AG09309 (cell line): ENCODE measurements around the gene ZFAND3.

ENCODE experiments used
- DNase-seq: peaks from one replicate; pipeline ENCODE4 v3.0.0-alpha.2; 2010; ENCODE audit warnings: low read depth
- H3K4me3 ChIP-seq: 2 replicates; pipeline ENCODE4 v1.5.1; 2011; ENCODE audit warnings: mild to moderate bottlenecking, low read depth, low read length, moderate library complexity; ENCODE audit not compliant: control insufficient read depth
- CTCF ChIP-seq: IDR thresholded peaks from 2 replicates; pipeline ENCODE4 v1.5.1; 2011; ENCODE audit warnings: mild to moderate bottlenecking, low read depth, low read length, inconsistent platforms; ENCODE audit not compliant: insufficient read depth, control insufficient read depth; ENCODE audit errors: missing control alignments

ZFAND3 gene

GRCh38 chr6:37894585-37894984 is 75.1 kb downstream of the ZFAND3 start:
- DNase-seq = no peak
- no peak for TF ChIP-seq CTCF
- H3K4me3 ChIP-seq = no peak overlapping the region

GRCh38 chr6:37897321-37897720 is 77.8 kb downstream of the ZFAND3 start:
- no peak for DNase-seq
- TF ChIP-seq CTCF = no peak
- no peak overlapping the region for H3K4me3 ChIP-seq

- H3K4me3 ChIP-seq = no peak overlapping the region
- no peak for DNase-seq
- no peak for TF ChIP-seq CTCF
These were observed 78.4 kb downstream of the ZFAND3 start for GRCh38 chr6:37897818-37898515.

DNA sequence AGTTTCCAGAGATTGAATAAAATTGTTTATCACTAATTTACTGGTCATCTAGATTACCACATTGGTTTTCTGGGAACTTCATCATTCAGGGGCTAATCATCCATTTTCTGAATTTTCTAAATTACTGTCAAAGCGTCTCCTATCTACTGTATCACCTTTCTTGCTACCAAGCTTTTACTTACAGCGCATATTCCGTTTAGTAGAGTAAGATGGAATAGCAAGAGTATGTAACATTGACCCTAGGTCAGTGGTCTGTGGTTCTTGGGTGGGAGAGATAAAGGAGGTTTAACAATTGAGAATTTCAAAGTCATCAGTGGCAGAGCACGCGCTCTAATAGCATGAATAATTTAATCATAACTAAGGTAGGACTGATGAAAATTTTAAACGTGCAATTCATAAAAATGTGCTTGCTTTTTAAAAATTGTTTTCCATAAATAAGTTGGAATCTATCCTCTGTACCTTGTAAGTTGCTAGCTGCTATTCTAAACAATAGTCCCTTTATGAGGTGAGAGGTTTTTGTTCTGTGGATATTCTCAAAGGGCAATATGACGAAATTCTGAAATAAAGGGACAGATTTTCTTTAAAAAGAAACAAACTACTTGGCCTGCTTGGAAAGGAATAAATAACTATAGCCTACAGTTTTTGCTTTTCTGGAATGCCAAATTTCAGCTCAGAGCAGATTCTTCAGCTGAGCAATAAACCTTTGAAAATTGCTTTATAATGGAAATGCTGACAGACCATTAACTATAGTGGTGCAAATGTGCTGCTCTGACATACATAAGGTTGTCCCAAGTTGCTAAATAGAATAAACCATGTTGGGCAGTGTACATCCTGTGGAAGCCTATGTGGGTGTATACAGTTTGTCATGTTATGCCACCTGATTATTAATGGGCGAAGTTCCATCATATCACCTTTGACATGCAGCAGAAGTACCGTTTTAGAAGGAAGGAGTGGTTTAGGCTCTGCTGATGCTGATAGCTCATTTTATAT is 84.1 kb downstream of the ZFAND3 start:
- no peak for TF ChIP-seq CTCF
- DNase-seq = no peak
- H3K4me3 ChIP-seq = no peak overlapping the region

DNA sequence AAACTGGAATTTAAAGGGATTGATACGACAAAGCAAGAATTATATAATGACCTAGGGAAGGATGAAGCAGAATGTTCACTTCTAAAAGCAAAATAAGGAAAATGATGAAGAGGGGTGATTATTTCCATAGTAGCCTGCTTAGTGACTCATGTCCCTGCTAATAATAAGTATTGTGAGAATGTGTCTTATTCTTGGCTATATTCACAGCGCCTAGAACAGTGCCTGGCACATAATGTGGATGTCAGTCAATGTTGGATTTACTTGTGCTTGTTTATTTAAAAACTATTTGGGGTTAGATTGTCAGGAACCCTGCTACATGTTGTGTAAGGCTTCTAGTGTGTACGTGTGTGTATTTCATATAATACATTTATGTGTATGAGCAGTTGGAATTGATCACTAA is 85.1 kb downstream of the ZFAND3 start:
- no peak overlapping the region for H3K4me3 ChIP-seq
- no peak for DNase-seq
- no peak for TF ChIP-seq CTCF

- no peak for DNase-seq
- no peak overlapping the region for H3K4me3 ChIP-seq
- TF ChIP-seq CTCF = no peak
These were observed 86.6 kb downstream of the ZFAND3 start for GRCh38 chr6:37906121-37906520.
